ENCODE measurements around the gene MIP.
"Not testable (repeated sequence)": the region's sequence is repeated elsewhere in the genome, so short reads cannot be mapped to it uniquely, and the experiment has no call there.

Gene MIP

GRCh38 chr12:56462565-56462964 is 8.1 kb upstream of the MIP start:
- peaks cover 3% of the 10 kb centered on the region for H3K4me1 ChIP-seq (ENCODE audit: control insufficient read depth, insufficient read depth, low read length)
- no peaks in the 10 kb centered on the region for H3K36me3 ChIP-seq (ENCODE audit: control insufficient read depth in 2 of 2, insufficient read depth in 2 of 2, low read length in 2 of 2)
- H3K9me3 ChIP-seq (ENCODE audit: control insufficient read depth in 2 of 2, low read length in 2 of 2) = no peaks in the 10 kb centered on the region
- no peak overlapping the region for H3K9ac ChIP-seq (ENCODE audit: low read length in 2 of 2)
- H3K27me3 ChIP-seq (ENCODE audit: control insufficient read depth in 1 of 2, insufficient read depth in 2 of 2, low read length in 2 of 2) = no peaks in the 10 kb centered on the region
- H3K27ac ChIP-seq (ENCODE audit: low read length) = no peak overlapping the region
- no peak overlapping the region for H3K4me3 ChIP-seq (ENCODE audit: low read length in 2 of 2)

GRCh38 chr12:56461235-56462159 is 7.0 kb upstream of the MIP start:
- H3K36me3 ChIP-seq (ENCODE audit: control insufficient read depth in 2 of 2, insufficient read depth in 2 of 2, low read length in 2 of 2) = no peaks in the 10 kb centered on the region
- H3K9me3 ChIP-seq (ENCODE audit: control insufficient read depth in 2 of 2, low read length in 2 of 2) = no peaks in the 10 kb centered on the region
- H3K9ac ChIP-seq (ENCODE audit: low read length in 2 of 2) = no peak overlapping the region
- H3K4me3 ChIP-seq (ENCODE audit: low read length in 2 of 2) = no peak overlapping the region
- no peak overlapping the region for H3K27ac ChIP-seq (ENCODE audit: low read length)
- no peaks in the 10 kb centered on the region for H3K27me3 ChIP-seq (ENCODE audit: control insufficient read depth in 1 of 2, insufficient read depth in 2 of 2, low read length in 2 of 2)
- peaks cover 3% of the 10 kb centered on the region for H3K4me1 ChIP-seq (ENCODE audit: control insufficient read depth, insufficient read depth, low read length)

GRCh38 chr12:56457817-56458216 is 3.4 kb upstream of the MIP start:
- no peaks in the 10 kb centered on the region for H3K36me3 ChIP-seq (ENCODE audit: control insufficient read depth in 2 of 2, insufficient read depth in 2 of 2, low read length in 2 of 2)
- H3K4me3 ChIP-seq (ENCODE audit: low read length in 2 of 2) = no peak overlapping the region
- H3K27me3 ChIP-seq (ENCODE audit: control insufficient read depth in 1 of 2, insufficient read depth in 2 of 2, low read length in 2 of 2) = no peaks in the 10 kb centered on the region
- H3K9me3 ChIP-seq (ENCODE audit: control insufficient read depth in 2 of 2, low read length in 2 of 2) = no peaks in the 10 kb centered on the region
- H3K27ac ChIP-seq (ENCODE audit: low read length) = no peak overlapping the region
- H3K9ac ChIP-seq (ENCODE audit: low read length in 2 of 2) = no peak overlapping the region
- no peaks in the 10 kb centered on the region for H3K4me1 ChIP-seq (ENCODE audit: control insufficient read depth, insufficient read depth, low read length)

GRCh38 chr12:56451147-56451546 is 3.3 kb downstream of the MIP start:
- H3K36me3 ChIP-seq (ENCODE audit: control insufficient read depth in 2 of 2, insufficient read depth in 2 of 2, low read length in 2 of 2) = no peaks in the 10 kb centered on the region
- H3K9ac ChIP-seq (ENCODE audit: low read length in 2 of 2) = no peak overlapping the region
- no peaks in the 10 kb centered on the region for H3K27me3 ChIP-seq (ENCODE audit: control insufficient read depth in 1 of 2, insufficient read depth in 2 of 2, low read length in 2 of 2)
- H3K9me3 ChIP-seq (ENCODE audit: control insufficient read depth in 2 of 2, low read length in 2 of 2) = no peaks in the 10 kb centered on the region
- H3K4me1 ChIP-seq (ENCODE audit: control insufficient read depth, insufficient read depth, low read length) = no peaks in the 10 kb centered on the region
- H3K4me3 ChIP-seq (ENCODE audit: low read length in 2 of 2) = no peak overlapping the region
- no peak overlapping the region for H3K27ac ChIP-seq (ENCODE audit: low read length)

- no peak overlapping the region for H3K4me3 ChIP-seq (ENCODE audit: low read length in 2 of 2)
- H3K27me3 ChIP-seq (ENCODE audit: control insufficient read depth in 1 of 2, insufficient read depth in 2 of 2, low read length in 2 of 2) = no peaks in the 10 kb centered on the region
- H3K36me3 ChIP-seq (ENCODE audit: control insufficient read depth in 2 of 2, insufficient read depth in 2 of 2, low read length in 2 of 2) = no peaks in the 10 kb centered on the region
- no peak overlapping the region for H3K27ac ChIP-seq (ENCODE audit: low read length)
- H3K9ac ChIP-seq (ENCODE audit: low read length in 2 of 2) = no peak overlapping the region
- no peaks in the 10 kb centered on the region for H3K9me3 ChIP-seq (ENCODE audit: control insufficient read depth in 2 of 2, low read length in 2 of 2)
- no peaks in the 10 kb centered on the region for H3K4me1 ChIP-seq (ENCODE audit: control insufficient read depth, insufficient read depth, low read length)
Observed at GRCh38 chr12:56450241-56450640, 4.2 kb downstream of the MIP start.

- no peaks in the 10 kb centered on the region for H3K9me3 ChIP-seq (ENCODE audit: control insufficient read depth in 2 of 2, low read length in 2 of 2)
Observed at GRCh38 chr12:56449622-56449984, 4.9 kb downstream of the MIP start.

GRCh38 chr12:56448860-56449621 is 5.4 kb downstream of the MIP start, which contains the start of gene TIMELESS:
Gene TIMELESS, minus strand, starts transcription at chr12:56449426. Its CDS starts 15,256 bp downstream, at chr12:56434170.
- H3K27ac ChIP-seq (ENCODE audit: low read length) = peak within 1 kb of the TSS; percentile 85
- H3K4me3 ChIP-seq (ENCODE audit: low read length in 2 of 2) = peak within 1 kb of the TSS; percentile 79 to 83
- H3K9ac ChIP-seq (ENCODE audit: low read length in 2 of 2) = peak within 1 kb of the TSS; percentile 80 to 85
- H3K4me1 ChIP-seq (ENCODE audit: control insufficient read depth, insufficient read depth, low read length) = no peaks in the 10 kb centered on the region
- H3K36me3 ChIP-seq (ENCODE audit: control insufficient read depth in 2 of 2, insufficient read depth in 2 of 2, low read length in 2 of 2) = no peaks in the 10 kb centered on the region
- no peaks in the 10 kb centered on the region for H3K9me3 ChIP-seq (ENCODE audit: control insufficient read depth in 2 of 2, low read length in 2 of 2)
- H3K27me3 ChIP-seq (ENCODE audit: control insufficient read depth in 1 of 2, insufficient read depth in 2 of 2, low read length in 2 of 2) = no peaks in the 10 kb centered on the region

More at GRCh38 chr12:56449622-56449984, 4.9 kb downstream of the MIP start:
- Histone ChIP-seq H3K9ac (ENCODE audit: low read length in 2 of 2) (peak overlapping the region; percentile 66 to 80), H3K27me3 (ENCODE audit: control insufficient read depth in 1 of 2, insufficient read depth in 2 of 2, low read length in 2 of 2) (no peaks in the 10 kb centered on the region), H3K36me3 (ENCODE audit: control insufficient read depth in 2 of 2, insufficient read depth in 2 of 2, low read length in 2 of 2) (no peaks in the 10 kb centered on the region), H3K4me3 (ENCODE audit: low read length in 2 of 2) (peak overlapping the region; percentile 79 to 83), H3K27ac (ENCODE audit: low read length) (peak overlapping the region; percentile 85), H3K4me1 (ENCODE audit: control insufficient read depth, insufficient read depth, low read length) (no peaks in the 10 kb centered on the region)

GRCh38 chr12:56443208-56443607 is 11.2 kb downstream of the MIP start:
- not testable (repeated sequence) for H3K9me3 ChIP-seq (ENCODE audit: control insufficient read depth in 2 of 2, low read length in 2 of 2); H3K9ac ChIP-seq (ENCODE audit: low read length in 2 of 2); H3K4me1 ChIP-seq (ENCODE audit: control insufficient read depth, insufficient read depth, low read length); H3K4me3 ChIP-seq (ENCODE audit: low read length in 2 of 2); H3K36me3 ChIP-seq (ENCODE audit: control insufficient read depth in 2 of 2, insufficient read depth in 2 of 2, low read length in 2 of 2); H3K27ac ChIP-seq (ENCODE audit: low read length); H3K27me3 ChIP-seq (ENCODE audit: control insufficient read depth in 1 of 2, insufficient read depth in 2 of 2, low read length in 2 of 2)

GRCh38 chr12:56437430-56438176 is 16.9 kb downstream of the MIP start:
- no peaks in the 10 kb centered on the region for H3K9me3 ChIP-seq (ENCODE audit: control insufficient read depth in 2 of 2, low read length in 2 of 2)
- no peak overlapping the region for H3K9ac ChIP-seq (ENCODE audit: low read length in 2 of 2)

GRCh38 chr12:56434828-56435227 is 19.6 kb downstream of the MIP start:
- Histone ChIP-seq H3K36me3 (ENCODE audit: control insufficient read depth in 2 of 2, insufficient read depth in 2 of 2, low read length in 2 of 2) (no peaks in the 10 kb centered on the region), H3K4me3 (ENCODE audit: low read length in 2 of 2) (no peak overlapping the region), H3K27me3 (ENCODE audit: control insufficient read depth in 1 of 2, insufficient read depth in 2 of 2, low read length in 2 of 2) (no peaks in the 10 kb centered on the region), H3K4me1 (ENCODE audit: control insufficient read depth, insufficient read depth, low read length) (no peaks in the 10 kb centered on the region), H3K9ac (ENCODE audit: low read length in 2 of 2) (no peak overlapping the region), H3K9me3 (ENCODE audit: control insufficient read depth in 2 of 2, low read length in 2 of 2) (no peaks in the 10 kb centered on the region), H3K27ac (ENCODE audit: low read length) (no peak overlapping the region)

More at GRCh38 chr12:56437430-56438176, 16.9 kb downstream of the MIP start:
- H3K27me3 ChIP-seq (ENCODE audit: control insufficient read depth in 1 of 2, insufficient read depth in 2 of 2, low read length in 2 of 2) = no peaks in the 10 kb centered on the region
- no peaks in the 10 kb centered on the region for H3K4me1 ChIP-seq (ENCODE audit: control insufficient read depth, insufficient read depth, low read length)
- H3K36me3 ChIP-seq (ENCODE audit: control insufficient read depth in 2 of 2, insufficient read depth in 2 of 2, low read length in 2 of 2) = no peaks in the 10 kb centered on the region
- H3K4me3 ChIP-seq (ENCODE audit: low read length in 2 of 2) = no peak overlapping the region
- H3K27ac ChIP-seq (ENCODE audit: low read length) = no peak overlapping the region

All from stomach smooth muscle (tissue), 2 donors.